Measurements from ENCODE around the gene CAMSAP3.

DNA sequence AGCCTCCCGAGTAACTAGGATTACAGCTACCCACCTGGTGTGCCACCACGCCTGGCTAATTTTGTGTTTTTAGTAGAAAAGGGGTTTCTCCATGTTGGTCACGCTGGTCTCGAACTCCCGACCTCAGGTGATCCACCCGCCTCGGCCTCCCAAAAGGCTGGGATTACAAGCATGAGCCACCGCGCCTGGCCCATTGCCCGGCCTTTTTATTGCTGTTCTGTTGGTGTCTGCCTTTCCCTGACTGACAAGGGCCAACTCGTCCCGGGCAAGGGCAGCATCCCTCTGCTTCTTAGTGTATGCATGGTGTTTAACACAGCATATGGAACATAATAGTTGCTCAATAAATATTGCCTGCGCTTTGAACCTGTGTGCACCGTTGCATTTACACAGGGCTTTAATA is 67.0 kb downstream of the CAMSAP3 start:
- TF ChIP-seq POLR2AphosphoS5 (IDR thresholded peaks at IDR 0.05; ENCODE audit: insufficient read depth in 1 of 2, low read depth in 1 of 2): no peak
- TF ChIP-seq, protein P1, sequence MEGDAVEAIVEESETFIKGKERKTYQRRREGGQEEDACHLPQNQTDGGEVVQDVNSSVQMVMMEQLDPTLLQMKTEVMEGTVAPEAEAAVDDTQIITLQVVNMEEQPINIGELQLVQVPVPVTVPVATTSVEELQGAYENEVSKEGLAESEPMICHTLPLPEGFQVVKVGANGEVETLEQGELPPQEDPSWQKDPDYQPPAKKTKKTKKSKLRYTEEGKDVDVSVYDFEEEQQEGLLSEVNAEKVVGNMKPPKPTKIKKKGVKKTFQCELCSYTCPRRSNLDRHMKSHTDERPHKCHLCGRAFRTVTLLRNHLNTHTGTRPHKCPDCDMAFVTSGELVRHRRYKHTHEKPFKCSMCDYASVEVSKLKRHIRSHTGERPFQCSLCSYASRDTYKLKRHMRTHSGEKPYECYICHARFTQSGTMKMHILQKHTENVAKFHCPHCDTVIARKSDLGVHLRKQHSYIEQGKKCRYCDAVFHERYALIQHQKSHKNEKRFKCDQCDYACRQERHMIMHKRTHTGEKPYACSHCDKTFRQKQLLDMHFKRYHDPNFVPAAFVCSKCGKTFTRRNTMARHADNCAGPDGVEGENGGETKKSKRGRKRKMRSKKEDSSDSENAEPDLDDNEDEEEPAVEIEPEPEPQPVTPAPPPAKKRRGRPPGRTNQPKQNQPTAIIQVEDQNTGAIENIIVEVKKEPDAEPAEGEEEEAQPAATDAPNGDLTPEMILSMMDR (IDR thresholded peaks at IDR 0.05): no peak
